OCI-LY7 (cell line): ENCODE results near the gene SPRR5. TPM values are rescaled to one million over a fixed set of nuclear protein-coding genes. Genes with fewer than 3 reads are reported as not detected.

Experiments used
- BruUV-seq: library from RNA; stranded (reverse); fragments of 400-500 nt; replicated peaks from 2 replicates; lab custom pipeline; 2021; lab: Mats Ljungman, UMichigan
- CTCF ChIA-PET: fragments of 300-600 bp; sonication (Branson Sonifier 250); formaldehyde crosslinking; loops from one replicate; lab custom pipeline; 2022; ENCODE audit warnings: antibody characterized with exemption; ENCODE audit not compliant: unreplicated experiment; lab: Charles Lee
- POLR2A ChIA-PET: fragments of 300-600 bp; sonication (Branson Sonifier 250); formaldehyde crosslinking; loops from one replicate; lab custom pipeline; 2022; ENCODE audit warnings: antibody characterized with exemption; lab: Charles Lee
- DNase-seq: peaks from one replicate; pipeline ENCODE4 v3.0.0-alpha.2; 2015; ENCODE audit warnings: low spot score
- H2AFZ ChIP-seq: fragments of 200-600 bp; sonication (generic), shearing (Covaris generic); 2 replicates; pipeline ENCODE4 v1.6.1; 2014; ENCODE audit warnings: mild to moderate bottlenecking, antibody characterized with exemption, low read length, moderate library complexity
- H3K27ac ChIP-seq: fragments of 200-600 bp; sonication (generic); 2 replicates; pipeline ENCODE4 v1.5.1; 2014; ENCODE audit warnings: mixed run types, low read depth, mild to moderate bottlenecking, moderate library complexity, low read length, inconsistent platforms; ENCODE audit not compliant: poor library complexity, severe bottlenecking
- H3K36me3 ChIP-seq: fragments of 200-600 bp; sonication (generic); 2 replicates; pipeline ENCODE4 v1.6.1; 2014; ENCODE audit warnings: mild to moderate bottlenecking, antibody characterized with exemption, low read length, moderate library complexity, mixed read lengths; ENCODE audit not compliant: insufficient read depth
- H3K4me1 ChIP-seq: fragments of 200-600 bp; sonication (generic); 2 replicates; pipeline ENCODE4 v1.5.1; 2014; ENCODE audit warnings: mild to moderate bottlenecking, low read length; ENCODE audit not compliant: insufficient read depth, poor library complexity, severe bottlenecking
- H3K4me2 ChIP-seq: fragments of 200-600 bp; sonication (generic); 2 replicates; pipeline ENCODE4 v1.6.1; 2014; ENCODE audit warnings: mild to moderate bottlenecking, low read length
- H3K4me3 ChIP-seq: fragments of 200-600 bp; sonication (generic); 2 replicates; pipeline ENCODE4 v1.5.1; 2014; ENCODE audit warnings: mild to moderate bottlenecking, low read depth, low read length; ENCODE audit not compliant: poor library complexity, severe bottlenecking
- H3K79me2 ChIP-seq: fragments of 200-600 bp; sonication (generic); 2 replicates; pipeline ENCODE4 v1.6.1; 2016; ENCODE audit warnings: low read depth, mild to moderate bottlenecking, low read length, moderate library complexity, mixed read lengths; ENCODE audit not compliant: insufficient read depth
- H3K9me2 ChIP-seq: fragments of 200-600 bp; sonication (generic); 2 replicates; pipeline ENCODE4 v1.6.1; 2016; ENCODE audit warnings: mild to moderate bottlenecking, low read length, mixed read lengths; ENCODE audit not compliant: insufficient read depth
- H3K9me3 ChIP-seq: fragments of 200-600 bp; sonication (generic); 2 replicates; pipeline ENCODE4 v1.6.1; 2014; ENCODE audit warnings: mild to moderate bottlenecking, mixed run types, low read length, mixed read lengths
- H4K20me1 ChIP-seq: fragments of 200-600 bp; sonication (generic); 2 replicates; pipeline ENCODE4 v1.6.1; 2014; ENCODE audit warnings: mild to moderate bottlenecking, antibody characterized with exemption, low read length, moderate library complexity, mixed read lengths; ENCODE audit not compliant: insufficient read depth
- CTCF ChIP-seq: fragments of 200-600 bp; sonication (generic); conservative IDR thresholded peaks from 2 replicates; pipeline ENCODE4 v1.5.1; 2014; ENCODE audit warnings: mild to moderate bottlenecking, antibody characterized with exemption, low read length, moderate library complexity, mixed read lengths
- EZH2phosphoT487 ChIP-seq: fragments of 200-600 bp; sonication (generic); IDR thresholded peaks from 2 replicates; pipeline ENCODE4 v1.6.1; 2018; ENCODE audit warnings: low read depth, borderline replicate concordance, mild to moderate bottlenecking, mixed run types, antibody characterized with exemption, low read length, moderate library complexity, mixed read lengths
- intact Hi-C: fragments of 100-400 bp; cut with micrococcal nuclease; formaldehyde crosslinking; loops from one replicate; pipeline ENCODE4 v1.10.0; 2022; ENCODE audit not compliant: unreplicated experiment
- total RNA-seq, 2 experiments: library from RNA; depleted of rRNA in 1 of 2; stranded (reverse); fragments of >200 nt in 1 of 2; shearing (Covaris generic) in 1 of 2; gene quantifications; 2 replicates each; pipeline ENCODE4 v1.2.3, GENCODE V29; 2014 to 2022

SPRR5 gene
- total RNA-seq, 2 experiments from 2014 or later, result not detected

GRCh38 chr1:152941037-152941711, 5.8 kb upstream of the SPRR5 start:
- no TSS peak for BruUV-seq
- POLR2A ChIA-PET, result no interaction called here
- CTCF ChIA-PET, result no interaction called here
- DNase-seq, result no peak
- Histone ChIP-seq H3K4me1 (no peaks in the 10 kb centered on the region), H3K27ac (no peak overlapping the region), H4K20me1 (no peaks in the 10 kb centered on the region), H3K79me2 (no peaks in the 10 kb centered on the region), H3K4me3 (no peak overlapping the region), H2AFZ (no peak overlapping the region), H3K9me3 (no peaks in the 10 kb centered on the region), H3K36me3 (no peaks in the 10 kb centered on the region), H3K4me2 (no peak overlapping the region), H3K9me2 (no peaks in the 10 kb centered on the region)
- intact Hi-C loops, result no loop called here
- TF ChIP-seq CTCF (no peak), EZH2phosphoT487 (no peak)

- intact Hi-C loops, result no loop called here
- Histone ChIP-seq H3K4me2 (no peak overlapping the region), H2AFZ (no peak overlapping the region), H3K9me2 (no peaks in the 10 kb centered on the region), H4K20me1 (no peaks in the 10 kb centered on the region), H3K4me1 (no peaks in the 10 kb centered on the region), H3K4me3 (no peak overlapping the region), H3K79me2 (no peaks in the 10 kb centered on the region), H3K27ac (no peak overlapping the region), H3K9me3 (no peaks in the 10 kb centered on the region), H3K36me3 (no peaks in the 10 kb centered on the region)
- no TSS peak for BruUV-seq
- ChIA-PET CTCF (no interaction called here), POLR2A (interaction anchor here (0.5 kb wide), 1 partner anchor 19 kb away, joined by 5 read pairs; no protein-coding TSS in a partner anchor)
- TF ChIP-seq CTCF (no peak), EZH2phosphoT487 (no peak)
- no peak for DNase-seq
These were observed 4.8 kb upstream of the SPRR5 start for GRCh38 chr1:152942161-152942560.

- TF ChIP-seq EZH2phosphoT487, result no peak
- TF ChIP-seq CTCF, result no peak
- BruUV-seq, result no TSS peak
- no peak for DNase-seq
- Histone ChIP-seq H3K79me2 (no peaks in the 10 kb centered on the region), H3K36me3 (no peaks in the 10 kb centered on the region), H3K4me2 (no peak overlapping the region), H3K9me2 (no peaks in the 10 kb centered on the region), H2AFZ (no peak overlapping the region), H4K20me1 (no peaks in the 10 kb centered on the region), H3K9me3 (no peaks in the 10 kb centered on the region), H3K4me1 (no peaks in the 10 kb centered on the region), H3K4me3 (no peak overlapping the region), H3K27ac (no peak overlapping the region)
- intact Hi-C loops, result no loop called here
- ChIA-PET POLR2A (no interaction called here), CTCF (no interaction called here)
These were observed 758 bp upstream of the SPRR5 start for GRCh38 chr1:152946248-152946647.
